Measurements from ENCODE around the gene KANSL1. TPM values are rescaled to one million over a fixed set of nuclear protein-coding genes. Genes with fewer than 3 reads are reported as not detected.

KANSL1 gene
- total and polyA plus RNA-seq, 2 of the 4 experiments (the other 2 are of a cell fraction), result 19.1 to 49.6 TPM

DNA sequence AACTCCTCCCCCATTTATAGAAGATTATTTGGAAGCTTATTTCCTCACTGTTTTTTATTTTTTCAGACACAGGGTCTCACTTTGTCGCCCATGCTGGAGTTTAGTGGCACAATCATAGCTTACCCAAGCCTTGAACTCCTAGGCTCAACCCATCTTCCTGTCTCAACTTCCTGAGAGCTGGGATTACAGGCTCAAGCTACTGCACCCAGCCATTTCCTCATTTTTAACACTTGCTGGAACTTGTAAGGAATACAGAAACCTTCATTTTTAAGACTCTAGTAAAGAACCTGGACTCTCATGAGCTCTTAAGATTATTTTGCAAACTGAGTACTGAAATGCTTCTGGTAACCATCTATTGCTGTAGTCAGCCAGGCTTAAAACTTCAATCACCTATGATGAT lies 29.9 kb downstream of the KANSL1 start:
- ChIA-PET CTCF (interaction anchor here (0.6 kb wide), 1 partner anchor 30 kb away, joined by 3 read pairs; the partner anchor contains the start of gene KANSL1), POLR2A (ENCODE audit: unreplicated experiment) (no interaction called here)
- intact Hi-C loops (cut with micrococcal nuclease), result no loop called here
- Histone ChIP-seq H4K5ac (ENCODE audit: low read depth, low read length) (no peak overlapping the region), H3K79me1 (ENCODE audit: low read depth in 1 of 2, low read length in 2 of 2) (peaks cover 7 to 75% of the 10 kb centered on the region in 2 experiments; a peak in 3 of 4 replicates), H3K14ac (replicated peaks; ENCODE audit: low read depth, low read length) (no peak overlapping the region), H2BK15ac (ENCODE audit: low read depth, low read length) (no peak overlapping the region), H3K4me2 (ENCODE audit: low read depth, low read length) (no peak overlapping the region), H4K8ac (ENCODE audit: low read depth in 2 of 2, low read length in 2 of 2) (no peak overlapping the region), H3K23ac (ENCODE audit: low read depth, low read length) (no peak overlapping the region; the same call in 1 of the 2 replicates), H3K56ac (ENCODE audit: extremely low read depth, insufficient read depth, low read length) (no peak overlapping the region), H3K9me1 (ENCODE audit: insufficient read depth, low read length) (peaks cover 14% of the 10 kb centered on the region), H2AFZ (replicated peaks; ENCODE audit: low read length, poor library complexity) (no peak overlapping the region), H2BK120ac (ENCODE audit: low read depth, low read length) (no peak overlapping the region), H2AK5ac (ENCODE audit: low read depth, low read length) (no peak overlapping the region), H2BK5ac (ENCODE audit: low read depth, low read length, poor library complexity, severe bottlenecking) (no peak overlapping the region), H3K4ac (ENCODE audit: low read depth, low read length) (no peak overlapping the region), H3K4me1 (ENCODE audit: control insufficient read depth, insufficient read depth, low read length) (peaks cover 24% of the 10 kb centered on the region), H3K27ac (ENCODE audit: insufficient read depth, low read length) (no peak overlapping the region), H3K4me3 (ENCODE audit: insufficient read depth, low read depth, low read length) (no peak overlapping the region), H2AK9ac (replicated peaks; ENCODE audit: low read depth, low read length, poor library complexity) (no peak overlapping the region), H4K20me1 (ENCODE audit: insufficient read depth, low read length) (peaks cover 92% of the 10 kb centered on the region), H3K9ac (ENCODE audit: low read depth, low read length) (no peak overlapping the region), H3K27me3 (ENCODE audit: control insufficient read depth, insufficient read depth, low read length) (no peaks in the 10 kb centered on the region), H2BK20ac (ENCODE audit: low read depth, low read length) (no peak overlapping the region), H3K36me3 (ENCODE audit: control insufficient read depth, insufficient read depth, low read length) (no peaks in the 10 kb centered on the region), H4K91ac (ENCODE audit: insufficient read depth, low read depth, low read length) (no peak overlapping the region), H3K9me3 (ENCODE audit: control insufficient read depth, insufficient read depth, low read length) (no peaks in the 10 kb centered on the region), H3K18ac (ENCODE audit: low read depth, low read length) (no peak overlapping the region)
- no peak for TF ChIP-seq RAD21 (IDR thresholded peaks at IDR 0.05; ENCODE audit: low read length)
- TF ChIP-seq RCOR1 (IDR thresholded peaks at IDR 0.05; ENCODE audit: insufficient replicate concordance, low read length), result no peak
- TF ChIP-seq MAZ (IDR thresholded peaks at IDR 0.05; ENCODE audit: borderline replicate concordance, low read depth, low read length), result no peak
- TF ChIP-seq CEBPB (IDR thresholded peaks at IDR 0.05; ENCODE audit: low read depth, low read length), result no peak
- no peak for TF ChIP-seq RFX5 (IDR thresholded peaks at IDR 0.05; ENCODE audit: low read depth, low read length)
- no peak for TF ChIP-seq POLR2A (IDR thresholded peaks at IDR 0.05; ENCODE audit: low read depth, low read length)
- TF ChIP-seq NFE2L2 (IDR thresholded peaks at IDR 0.05; ENCODE audit: low read depth, low read length), result no peak
- TF ChIP-seq MXI1 (IDR thresholded peaks at IDR 0.05; ENCODE audit: borderline replicate concordance, low read depth, low read length), result no peak
- no peak for TF ChIP-seq FOS (IDR thresholded peaks at IDR 0.05; ENCODE audit: low read depth, low read length)
- TF ChIP-seq, protein P1, sequence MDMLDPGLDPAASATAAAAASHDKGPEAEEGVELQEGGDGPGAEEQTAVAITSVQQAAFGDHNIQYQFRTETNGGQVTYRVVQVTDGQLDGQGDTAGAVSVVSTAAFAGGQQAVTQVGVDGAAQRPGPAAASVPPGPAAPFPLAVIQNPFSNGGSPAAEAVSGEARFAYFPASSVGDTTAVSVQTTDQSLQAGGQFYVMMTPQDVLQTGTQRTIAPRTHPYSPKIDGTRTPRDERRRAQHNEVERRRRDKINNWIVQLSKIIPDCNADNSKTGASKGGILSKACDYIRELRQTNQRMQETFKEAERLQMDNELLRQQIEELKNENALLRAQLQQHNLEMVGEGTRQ (IDR thresholded peaks at IDR 0.05; ENCODE audit: low read depth, low read length), result no peak
- TF ChIP-seq, protein P2, sequence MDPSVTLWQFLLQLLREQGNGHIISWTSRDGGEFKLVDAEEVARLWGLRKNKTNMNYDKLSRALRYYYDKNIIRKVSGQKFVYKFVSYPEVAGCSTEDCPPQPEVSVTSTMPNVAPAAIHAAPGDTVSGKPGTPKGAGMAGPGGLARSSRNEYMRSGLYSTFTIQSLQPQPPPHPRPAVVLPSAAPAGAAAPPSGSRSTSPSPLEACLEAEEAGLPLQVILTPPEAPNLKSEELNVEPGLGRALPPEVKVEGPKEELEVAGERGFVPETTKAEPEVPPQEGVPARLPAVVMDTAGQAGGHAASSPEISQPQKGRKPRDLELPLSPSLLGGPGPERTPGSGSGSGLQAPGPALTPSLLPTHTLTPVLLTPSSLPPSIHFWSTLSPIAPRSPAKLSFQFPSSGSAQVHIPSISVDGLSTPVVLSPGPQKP (IDR thresholded peaks at IDR 0.05; ENCODE audit: borderline replicate concordance, low read depth, low read length), result no peak
- TF ChIP-seq, protein P3, sequence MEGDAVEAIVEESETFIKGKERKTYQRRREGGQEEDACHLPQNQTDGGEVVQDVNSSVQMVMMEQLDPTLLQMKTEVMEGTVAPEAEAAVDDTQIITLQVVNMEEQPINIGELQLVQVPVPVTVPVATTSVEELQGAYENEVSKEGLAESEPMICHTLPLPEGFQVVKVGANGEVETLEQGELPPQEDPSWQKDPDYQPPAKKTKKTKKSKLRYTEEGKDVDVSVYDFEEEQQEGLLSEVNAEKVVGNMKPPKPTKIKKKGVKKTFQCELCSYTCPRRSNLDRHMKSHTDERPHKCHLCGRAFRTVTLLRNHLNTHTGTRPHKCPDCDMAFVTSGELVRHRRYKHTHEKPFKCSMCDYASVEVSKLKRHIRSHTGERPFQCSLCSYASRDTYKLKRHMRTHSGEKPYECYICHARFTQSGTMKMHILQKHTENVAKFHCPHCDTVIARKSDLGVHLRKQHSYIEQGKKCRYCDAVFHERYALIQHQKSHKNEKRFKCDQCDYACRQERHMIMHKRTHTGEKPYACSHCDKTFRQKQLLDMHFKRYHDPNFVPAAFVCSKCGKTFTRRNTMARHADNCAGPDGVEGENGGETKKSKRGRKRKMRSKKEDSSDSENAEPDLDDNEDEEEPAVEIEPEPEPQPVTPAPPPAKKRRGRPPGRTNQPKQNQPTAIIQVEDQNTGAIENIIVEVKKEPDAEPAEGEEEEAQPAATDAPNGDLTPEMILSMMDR (conservative IDR thresholded peaks at IDR 0.05; ENCODE audit: low read depth, low read length), result no peak
- no peak for TF ChIP-seq CHD1 (IDR thresholded peaks at IDR 0.05; ENCODE audit: low read depth, low read length)
- no peak for TF ChIP-seq BHLHE40 (IDR thresholded peaks at IDR 0.05; ENCODE audit: low read depth, low read length)
- TF ChIP-seq MAFK (IDR thresholded peaks at IDR 0.05; ENCODE audit: low read depth, low read length), result no peak
- no peak for TF ChIP-seq SMC3 (IDR thresholded peaks at IDR 0.05; ENCODE audit: low read depth, low read length)
- dilution Hi-C loops (cut with HindIII; ENCODE audit: low sequenced_read_pairs, unreplicated experiment), result no loop called here
- no TSS peak for BruUV-seq (replicated peaks)
- DNase-seq (no peak), ATAC-seq (ENCODE audit: low read depth) (no peak)
- 100% methylated on average over 1 of the region's 1 CpG; no CpG with 5 or more reads in 1 of the 2 experiments for WGBS, 2 experiments (ENCODE audit: extremely low coverage in 2 of 2, insufficient read length in 1 of 2)
- in situ Hi-C loops (cut with MboI; ENCODE audit: low sequenced_read_pairs), result no loop called here

Measured in IMR-90 (cell line).